Endothelial cell of umbilical vein (primary cell): ENCODE results near the gene SMOC2. TPM values are rescaled to one million over a fixed set of nuclear protein-coding genes. Genes with fewer than 3 reads are reported as not detected.

Source experiments
- BruUV-seq: library from RNA; stranded (reverse); fragments of 400-500 nt; replicated peaks from 2 replicates; lab custom pipeline; 2021; lab: Mats Ljungman, UMichigan
- CTCF ChIA-PET: fragments of 300-600, 350-600 bp; sonication (Branson Sonifier 250); formaldehyde crosslinking; loops from one replicate; lab custom pipeline; 2021; ENCODE audit warnings: antibody characterized with exemption, inconsistent platforms; lab: Charles Lee
- POLR2A ChIA-PET: fragments of 300-600, 350-600 bp; sonication (Branson Sonifier 250); formaldehyde crosslinking; loops from one replicate; lab custom pipeline; 2021; ENCODE audit warnings: antibody characterized with exemption, inconsistent platforms; lab: Charles Lee
- DNase-seq: peaks from one replicate; pipeline ENCODE4 v3.0.0-alpha.2; 2011; ENCODE audit warnings: low read depth, low spot score
- FAIRE-seq: peaks from 2 replicates; lab custom pipeline; 2011; peaks lifted over from hg19 to GRCh38; lab: Jason Lieb, UNC
- H2AFZ ChIP-seq: 2 replicates; pipeline ENCODE4 v1.6.0; 2012; ENCODE audit warnings: low read depth, low read length, control low read depth, inconsistent platforms
- H3K27ac ChIP-seq: 2 replicates; pipeline ENCODE4 v1.5.1; 2011; ENCODE audit warnings: low read depth, mild to moderate bottlenecking, control low read depth, low read length, moderate library complexity; ENCODE audit not compliant: insufficient read depth
- H3K27me3 ChIP-seq, 2 experiments: 2 replicates each; pipeline versions ENCODE4 v1.6.0 to v1.6.1; 2011; ENCODE audit warnings: low read length in 2 of 2, mixed read lengths in 1 of 2; ENCODE audit not compliant: control insufficient read depth in 2 of 2, insufficient read depth in 2 of 2
- H3K36me3 ChIP-seq, 2 experiments: 2 replicates in 1 of 2; 3 replicates in 1 of 2; pipeline ENCODE4 v1.5.1; 2011; ENCODE audit warnings: low read length in 2 of 2, mild to moderate bottlenecking in 1 of 2, moderate library complexity in 1 of 2; ENCODE audit not compliant: control insufficient read depth in 2 of 2, insufficient read depth in 2 of 2; ENCODE audit errors: extremely low read depth in 1 of 2
- H3K4me1 ChIP-seq: 3 replicates; pipeline ENCODE4 v1.5.1; 2011; ENCODE audit warnings: mild to moderate bottlenecking, low read length; ENCODE audit not compliant: control insufficient read depth, insufficient read depth; ENCODE audit errors: extremely low read depth
- H3K4me2 ChIP-seq: 2 replicates; pipeline ENCODE4 v1.6.1; 2011; ENCODE audit warnings: low read length, control low read depth, mixed read lengths; ENCODE audit not compliant: insufficient read depth
- H3K4me3 ChIP-seq, 3 experiments: fragments of 200-600 bp in 1 of 3; sonication (generic), shearing (Covaris generic) in 1 of 3; replicated peaks in 1 of 3; 2 replicates each; pipeline ENCODE4 v1.5.1; 2011 to 2016; ENCODE audit warnings: control low read depth in 3 of 3, low read length in 3 of 3, mild to moderate bottlenecking in 2 of 3, inconsistent platforms in 1 of 3, low read depth in 1 of 3, moderate library complexity in 1 of 3; ENCODE audit not compliant: insufficient read depth in 1 of 3
- H3K79me2 ChIP-seq: 2 replicates; pipeline ENCODE4 v1.6.0; 2012; ENCODE audit warnings: low read length, inconsistent platforms; ENCODE audit not compliant: control insufficient read depth, insufficient read depth
- H3K9ac ChIP-seq: replicated peaks from 2 replicates; pipeline ENCODE3; 2011; ENCODE audit warnings: low read length, control low read depth; ENCODE audit not compliant: insufficient read depth; ENCODE audit errors: extremely low read depth
- H3K9me1 ChIP-seq: replicated peaks from 3 replicates; pipeline ENCODE4 v1.6.0; 2011; ENCODE audit warnings: mild to moderate bottlenecking, low read length; ENCODE audit not compliant: control insufficient read depth, insufficient read depth; ENCODE audit errors: extremely low read depth
- H3K9me3 ChIP-seq: replicated peaks from 2 replicates; pipeline ENCODE4 v1.5.1; 2012; ENCODE audit warnings: low read length, inconsistent platforms; ENCODE audit not compliant: control insufficient read depth, insufficient read depth
- H4K20me1 ChIP-seq: replicated peaks from 2 replicates; pipeline ENCODE3; 2011; ENCODE audit warnings: mild to moderate bottlenecking, low read length; ENCODE audit not compliant: control insufficient read depth, insufficient read depth; ENCODE audit errors: extremely low read depth
- CTCF ChIP-seq, 2 donors: IDR thresholded peaks; 1 replicate in 1 of 2; 2 replicates in 1 of 2; pipeline ENCODE4 v1.5.1; 2011; ENCODE audit warnings: low read length in 2 of 2, mild to moderate bottlenecking in 2 of 2, moderate library complexity in 2 of 2, control low read depth in 1 of 2, inconsistent platforms in 1 of 2, low read depth in 1 of 2; ENCODE audit not compliant: insufficient read depth in 1 of 2; ENCODE audit errors: extremely low read depth in 1 of 2
- EZH2 ChIP-seq: IDR thresholded peaks from 2 replicates; pipeline ENCODE4 v1.6.1; 2012; ENCODE audit warnings: borderline replicate concordance, low read depth, mild to moderate bottlenecking, moderate library complexity, low read length, inconsistent platforms; ENCODE audit not compliant: severe bottlenecking
- FOS ChIP-seq: IDR thresholded peaks from 2 replicates; pipeline ENCODE4 v1.6.1; 2011; ENCODE audit warnings: mild to moderate bottlenecking, low read length, moderate library complexity, borderline replicate concordance; ENCODE audit not compliant: insufficient read depth
- GATA2 ChIP-seq: IDR thresholded peaks from 2 replicates; pipeline ENCODE4 v1.7.0; 2011; ENCODE audit warnings: low read depth, mild to moderate bottlenecking, moderate library complexity, mixed read lengths, low read length; ENCODE audit not compliant: insufficient read length, insufficient read depth
- JUN ChIP-seq: IDR thresholded peaks from 2 replicates; pipeline ENCODE4 v1.6.1; 2011; ENCODE audit warnings: borderline replicate concordance, low read depth; ENCODE audit not compliant: insufficient read length, insufficient read depth
- MAX ChIP-seq: IDR thresholded peaks from 2 replicates; pipeline ENCODE4 v1.6.1; 2011; ENCODE audit not compliant: insufficient read depth, insufficient read length
- MYC ChIP-seq: IDR thresholded peaks from one replicate; pipeline ENCODE4 v1.6.1; 2011; ENCODE audit warnings: mild to moderate bottlenecking, low read depth, low read length
- POLR2A ChIP-seq: IDR thresholded peaks from 2 replicates; pipeline ENCODE4 v1.6.1; 2012; ENCODE audit warnings: low read depth, mild to moderate bottlenecking, control low read depth, low read length
- POLR2AphosphoS5 ChIP-seq: IDR thresholded peaks from 2 replicates; pipeline ENCODE4 v1.6.1; 2012; ENCODE audit warnings: low read depth, mild to moderate bottlenecking, control low read depth, low read length, moderate library complexity; ENCODE audit not compliant: insufficient read depth
- dilution Hi-C: fragments of 300-500 bp; cut with MboI; formaldehyde crosslinking; loops from one replicate; pipeline ENCODE4 v1.15.0; 2019; ENCODE audit warnings: low sequenced_read_pairs; ENCODE audit not compliant: extremely low pct_ligation_motif_present
- intact Hi-C: fragments of 100-400 bp; cut with micrococcal nuclease; formaldehyde crosslinking; loops from one replicate; pipeline ENCODE4 v1.10.0; 2022
- polyA plus RNA-seq, 4 experiments: library from polyadenylated mRNA; depleted of rRNA in 3 of 4; stranded (reverse) in 3 of 4; unstranded in 1 of 4; fragments of >200 nt; gene quantifications; 2 replicates each; pipeline versions ENCODE4 v1.2.1 to v1.2.3, GENCODE V29; 2011 to 2012; ENCODE audit warnings: missing spikeins in 1 of 4
- total RNA-seq: library from RNA; stranded (reverse); gene quantifications from 2 replicates; pipeline ENCODE4 v1.2.3, GENCODE V29; 2021

Gene SMOC2
- total and polyA plus RNA-seq, 2 donors (not counting 3 experiments of a cell fraction or from before 2014, with no cell fraction given) = not detected

GRCh38 chr6:168637834-168638233, 196.8 kb downstream of the SMOC2 start:
- intact Hi-C loops (no loop called here), dilution Hi-C loops (no loop called here)
- CTCF ChIA-PET = no interaction called here
- no peaks in the 10 kb centered on the region for H3K79me2 ChIP-seq
- H3K27me3 ChIP-seq = no peaks in the 10 kb centered on the region
- no peak overlapping the region for H3K27ac ChIP-seq
- no peak for TF ChIP-seq CTCF (IDR thresholded peaks at IDR 0.05; ENCODE audit: extremely low read depth in 1 of 2, insufficient read depth in 1 of 2, low read depth in 1 of 2, low read length in 2 of 2)
- TF ChIP-seq GATA2 = no peak
- TF ChIP-seq MAX = no peak
- no peak for TF ChIP-seq JUN
- no peak for TF ChIP-seq MYC
- no peak for TF ChIP-seq EZH2
- TF ChIP-seq POLR2AphosphoS5 = no peak
- TF ChIP-seq FOS = no peak
- TF ChIP-seq POLR2A = no peak
- no peak overlapping the region for H3K9ac ChIP-seq
- BruUV-seq = no TSS peak
- no peak overlapping the region for H2AFZ ChIP-seq
- FAIRE-seq = no peak
- peaks cover 5% of the 10 kb centered on the region for H3K9me3 ChIP-seq
- no peak overlapping the region for H3K4me3 ChIP-seq
- H3K9me1 ChIP-seq = no peaks in the 10 kb centered on the region
- POLR2A ChIA-PET = no interaction called here
- no peak for DNase-seq
- no peaks in the 10 kb centered on the region for H4K20me1 ChIP-seq
- H3K4me1 ChIP-seq = no peaks in the 10 kb centered on the region
- H3K36me3 ChIP-seq = no peaks in the 10 kb centered on the region
- H3K4me2 ChIP-seq = no peak overlapping the region
